Upper lobe of left lung (tissue), 6 donors: ENCODE results near the gene MAMDC4. TPM values are rescaled to one million over a fixed set of nuclear protein-coding genes. Genes with fewer than 3 reads are reported as not detected.
"Not testable (repeated sequence)": the region's sequence is repeated elsewhere in the genome, so short reads cannot be mapped to it uniquely, and the experiment has no call there.

Experiments
- ATAC-seq, 2 donors: fragments of 200-7000 bp; cut with Tn5 transposase; one replicate each; pipeline ENCODE4 v1.9.1; 2022; ENCODE audit warnings: mild to moderate bottlenecking in 2 of 2, moderate library complexity in 2 of 2; ENCODE audit not compliant: low FRiP score in 2 of 2
- DNase-seq, 2 donors: peaks; one replicate each; pipeline ENCODE4 v3.0.0-alpha.2; 2019 to 2020
- H3K27ac ChIP-seq, 4 donors: fragments of 200-600 bp; sonication (generic); one replicate each; pipeline ENCODE4 v1.5.1; 2016 to 2019
- H3K27me3 ChIP-seq, 4 donors: fragments of 200-600 bp; sonication (generic); one replicate each; pipeline ENCODE4 v1.5.1; 2017 to 2019
- H3K36me3 ChIP-seq, 4 donors: fragments of 200-600 bp; sonication (generic); one replicate each; pipeline ENCODE4 v1.5.1; 2016 to 2019
- H3K4me1 ChIP-seq, 4 donors: fragments of 200-600 bp; sonication (generic); one replicate each; pipeline ENCODE4 v1.5.1; 2018 to 2019
- H3K4me3 ChIP-seq, 4 donors: fragments of 200-600 bp; sonication (generic); one replicate each; pipeline ENCODE4 v1.5.1; 2017 to 2019; ENCODE audit warnings: mild to moderate bottlenecking in 2 of 4, moderate library complexity in 1 of 4
- H3K9me3 ChIP-seq, 4 donors: fragments of 200-600 bp; sonication (generic); one replicate each; pipeline ENCODE4 v1.5.1; 2018 to 2019
- CTCF ChIP-seq, 6 experiments: fragments of 450-650 bp in 4 of 6; fragments of 200-600 bp in 2 of 6; sonication (generic) in 2 of 6; IDR thresholded peaks; one replicate each; pipeline ENCODE4 v1.5.1; 2016 to 2019; ENCODE audit warnings: antibody characterized with exemption in 6 of 6
- EP300 ChIP-seq, 4 donors: sonication (generic); formaldehyde crosslinking; IDR thresholded peaks; one replicate each; pipeline ENCODE4 v1.5.1; 2017; ENCODE audit warnings: antibody characterized with exemption in 4 of 4, control low read depth in 2 of 4
- POLR2A ChIP-seq, 4 donors: fragments of 450-650 bp; IDR thresholded peaks; one replicate each; pipeline ENCODE4 v1.5.1; 2016 to 2017; ENCODE audit warnings: antibody characterized with exemption in 4 of 4, mild to moderate bottlenecking in 2 of 4
- POLR2AphosphoS5 ChIP-seq, 2 donors: sonication (generic); formaldehyde crosslinking; IDR thresholded peaks; one replicate each; pipeline ENCODE4 v1.5.1; 2017; ENCODE audit warnings: antibody characterized with exemption in 2 of 2
- WGBS, 2 donors: methylation state at CpG; one replicate each; pipeline ENCODE4 v1.1.5; 2017 to 2018; 5-methylcytosine and 5-hydroxymethylcytosine counted together
- total RNA-seq, 6 donors: library from RNA; depleted of rRNA in 4 of 6; stranded (reverse); fragments of >200 nt in 4 of 6; gene quantifications; one replicate each; pipeline versions ENCODE4 v1.1.0 to v1.2.1, GENCODE V29; 2016 to 2021
- donor health status: DM: no; HTN: no; CAD: no; lungs with moderate emphysema.
- donor health status: DM: no; HTN: yes; CAD: no; lungs with severe emphysema.

Gene MAMDC4
- total RNA-seq, 6 donors from 2014 or later = 2.1 to 18.9 (median 11.0) TPM

GRCh38 chr9:136868644-136869043 is 16.5 kb downstream of the MAMDC4 start:
- no peak for DNase-seq
- H3K9me3 ChIP-seq = peaks cover 0 to 4% (median 0%) of the 10 kb centered on the region in 4 donors
- no peak overlapping the region for H3K27ac ChIP-seq
- TF ChIP-seq POLR2A (IDR thresholded peaks at IDR 0.05) (no peak), EP300 (IDR thresholded peaks at IDR 0.05) (no peak), CTCF (IDR thresholded peaks at IDR 0.05) (no peak), POLR2AphosphoS5 (IDR thresholded peaks at IDR 0.05) (no peak)
- H3K4me1 ChIP-seq = peaks cover 17 to 29% (median 19%) of the 10 kb centered on the region in 4 donors
- no peak overlapping the region for H3K4me3 ChIP-seq
- H3K36me3 ChIP-seq = peaks cover under 1 to 3% (median 2%) of the 10 kb centered on the region in 4 donors
- no peaks in the 10 kb centered on the region for H3K27me3 ChIP-seq
- 92 to 97% methylated on average over 11 of the region's 11 CpGs for WGBS, 2 donors
- no peak for ATAC-seq

- not testable (repeated sequence) for H3K36me3 ChIP-seq, H3K27ac ChIP-seq, ATAC-seq, H3K4me3 ChIP-seq, DNase-seq, H3K9me3 ChIP-seq, H3K27me3 ChIP-seq
- H3K4me1 ChIP-seq = peaks cover 15 to 19% (median 16%) of the 10 kb centered on the region in 4 donors
- 86 to 87% methylated on average over 2 of the region's 2 CpGs for WGBS, 2 donors
These were observed 17.5 kb downstream of the MAMDC4 start for GRCh38 chr9:136869611-136870010.

GRCh38 chr9:136875155-136875554 is 23.0 kb downstream of the MAMDC4 start:
- H3K27ac ChIP-seq = no peak overlapping the region
- H3K9me3 ChIP-seq = no peaks in the 10 kb centered on the region
- ATAC-seq (no peak), DNase-seq (no peak)
- WGBS, 2 donors = 86 to 95% methylated on average over 6 of the region's 6 CpGs
- H3K4me1 ChIP-seq = no peaks in the 10 kb centered on the region
- H3K27me3 ChIP-seq = no peaks in the 10 kb centered on the region
- TF ChIP-seq POLR2A (IDR thresholded peaks at IDR 0.05) (no peak), CTCF (IDR thresholded peaks at IDR 0.05) (no peak), POLR2AphosphoS5 (IDR thresholded peaks at IDR 0.05) (no peak)
- no peak overlapping the region for H3K4me3 ChIP-seq
- H3K36me3 ChIP-seq = no peaks in the 10 kb centered on the region

- ATAC-seq = no peak
- no peaks in the 10 kb centered on the region for H3K27me3 ChIP-seq
These were observed 24.3 kb downstream of the MAMDC4 start for GRCh38 chr9:136876476-136876875.

GRCh38 chr9:136880651-136881050 is 28.5 kb downstream of the MAMDC4 start:
- no peaks in the 10 kb centered on the region for H3K36me3 ChIP-seq
- WGBS, 2 donors = 84 to 91% methylated on average over 10 to 11 of the region's 11 CpGs
- ATAC-seq (no peak), DNase-seq (no peak)
- H3K9me3 ChIP-seq = no peaks in the 10 kb centered on the region
- H3K4me3 ChIP-seq = no peak overlapping the region
- peaks cover 19 to 24% (median 21%) of the 10 kb centered on the region in 4 donors for H3K4me1 ChIP-seq
- no peak overlapping the region for H3K27ac ChIP-seq
- no peak for TF ChIP-seq POLR2AphosphoS5 (IDR thresholded peaks at IDR 0.05)
- TF ChIP-seq POLR2A (IDR thresholded peaks at IDR 0.05) = no peak
- TF ChIP-seq CTCF (IDR thresholded peaks at IDR 0.05) = no peak
- TF ChIP-seq EP300 (IDR thresholded peaks at IDR 0.05) = no peak
- no peaks in the 10 kb centered on the region for H3K27me3 ChIP-seq

More at GRCh38 chr9:136876476-136876875, 24.3 kb downstream of the MAMDC4 start:
- Histone ChIP-seq H3K4me1 (peaks cover 0 to 2% (median 1%) of the 10 kb centered on the region in 4 donors), H3K36me3 (no peaks in the 10 kb centered on the region), H3K9me3 (no peaks in the 10 kb centered on the region), H3K27ac (no peak overlapping the region), H3K4me3 (no peak overlapping the region)
- WGBS, 2 donors = 85 to 93% methylated on average over 5 of the region's 5 CpGs
- no peak for DNase-seq
- TF ChIP-seq EP300 (IDR thresholded peaks at IDR 0.05) = no peak
- no peak for TF ChIP-seq CTCF (IDR thresholded peaks at IDR 0.05)
- no peak for TF ChIP-seq POLR2AphosphoS5 (IDR thresholded peaks at IDR 0.05)
- TF ChIP-seq POLR2A (IDR thresholded peaks at IDR 0.05) = no peak
